Activated CD4-positive, alpha-beta T cell treated with anti-CD3 and anti-CD28 coated beads, Interleukin-10, Interleukin-2, amounts not matched to agents 100 ng/mL and 50 ng/mL, durations not matched to agents 16 hours and 8 hours (primary cell): Measurements from ENCODE around the gene SPEG.
A peak's percentile ranks its signal among the peaks of the same experiment; 100 is the strongest.
"Not testable (repeated sequence)": the region's sequence is repeated elsewhere in the genome, so short reads cannot be mapped to it uniquely, and the experiment has no call there.

ENCODE experiments used
- DNase-seq: peaks from one replicate; pipeline ENCODE4 v3.0.0-alpha.2; 2020

Gene SPEG

DNA sequence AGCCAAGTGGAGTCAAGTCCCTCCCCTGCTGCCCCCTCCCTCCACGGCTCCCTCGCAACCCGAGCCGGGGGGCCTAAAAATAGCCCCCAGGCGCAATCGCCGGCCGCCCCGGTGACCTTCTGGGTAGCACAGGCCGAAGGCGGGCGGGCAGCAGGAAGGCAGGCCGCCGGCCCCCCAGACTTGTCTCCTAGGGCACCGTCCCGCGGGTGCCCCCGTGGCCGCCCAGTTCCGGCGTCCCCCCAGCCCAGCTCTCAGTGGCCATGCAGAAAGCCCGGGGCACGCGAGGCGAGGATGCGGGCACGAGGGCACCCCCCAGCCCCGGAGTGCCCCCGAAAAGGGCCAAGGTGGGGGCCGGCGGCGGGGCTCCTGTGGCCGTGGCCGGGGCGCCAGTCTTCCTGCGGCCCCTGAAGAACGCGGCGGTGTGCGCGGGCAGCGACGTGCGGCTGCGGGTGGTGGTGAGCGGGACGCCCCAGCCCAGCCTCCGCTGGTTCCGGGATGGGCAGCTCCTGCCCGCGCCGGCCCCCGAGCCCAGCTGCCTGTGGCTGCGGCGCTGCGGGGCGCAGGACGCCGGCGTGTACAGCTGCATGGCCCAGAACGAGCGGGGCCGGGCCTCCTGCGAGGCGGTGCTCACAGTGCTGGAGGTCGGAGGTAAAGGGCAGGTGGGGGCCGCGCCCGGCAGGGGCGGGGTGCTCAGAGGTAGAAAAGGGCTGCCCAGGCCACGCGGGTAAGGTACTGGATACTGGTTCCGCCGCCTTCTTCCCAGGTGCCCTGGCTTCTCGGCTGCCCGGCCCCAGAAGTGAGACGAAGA lies at the start of gene SPEG:
Gene SPEG (plus strand): TSS at position 126 of the 808 bp plus-strand sequence. CDS start 135 bp downstream, at position 261.
- DNase-seq, result no peak

DNA sequence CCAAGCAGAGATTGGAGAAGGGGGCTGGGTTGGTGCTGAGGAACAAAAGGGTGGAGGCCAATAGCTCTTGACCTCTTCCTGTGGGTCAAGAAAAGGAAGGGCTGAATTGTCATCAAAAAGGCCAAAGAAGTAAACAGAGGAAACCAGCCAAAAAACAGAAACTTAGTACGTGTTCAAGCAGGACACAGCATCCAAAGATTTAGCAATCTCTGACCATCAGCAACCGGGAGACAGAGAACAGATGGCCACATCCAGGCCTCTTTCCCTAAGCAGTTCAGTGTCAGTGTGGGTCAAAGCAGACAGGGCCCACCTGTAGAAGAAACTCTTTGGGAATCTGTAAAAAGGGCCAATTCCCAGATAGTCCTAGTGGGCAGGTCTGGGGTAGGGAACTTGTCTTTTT lies 49.8 kb upstream of the SPEG start:
- DNase-seq, result no peak

DNA sequence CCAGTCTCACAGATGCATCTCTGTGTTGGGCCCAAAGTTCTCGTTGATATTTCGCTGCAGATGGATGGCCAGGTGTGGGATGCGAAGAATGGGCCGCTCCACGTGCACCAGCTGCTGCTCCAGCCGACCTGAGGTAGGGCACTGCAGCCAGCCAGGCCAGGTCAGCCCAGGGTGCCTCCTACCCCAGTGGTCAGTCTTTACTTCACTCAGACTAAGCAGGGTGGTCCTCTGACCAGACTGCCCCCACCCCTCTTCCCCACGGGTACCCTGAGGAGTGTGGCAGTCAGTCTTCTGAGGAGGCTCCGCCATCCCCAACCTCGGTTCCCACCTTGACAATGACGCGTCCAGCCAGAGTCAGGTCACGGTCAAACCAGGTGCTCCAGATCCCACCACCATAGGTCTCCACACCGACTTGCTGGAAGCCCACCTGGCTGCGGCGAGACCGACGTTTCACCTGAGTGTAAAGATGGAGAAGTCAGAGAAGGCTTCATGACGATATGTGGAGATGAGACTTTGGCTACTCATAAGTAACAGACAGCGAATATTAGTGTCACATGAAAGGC lies 48.6 kb upstream of the SPEG start:
- DNase-seq, result no peak

DNA sequence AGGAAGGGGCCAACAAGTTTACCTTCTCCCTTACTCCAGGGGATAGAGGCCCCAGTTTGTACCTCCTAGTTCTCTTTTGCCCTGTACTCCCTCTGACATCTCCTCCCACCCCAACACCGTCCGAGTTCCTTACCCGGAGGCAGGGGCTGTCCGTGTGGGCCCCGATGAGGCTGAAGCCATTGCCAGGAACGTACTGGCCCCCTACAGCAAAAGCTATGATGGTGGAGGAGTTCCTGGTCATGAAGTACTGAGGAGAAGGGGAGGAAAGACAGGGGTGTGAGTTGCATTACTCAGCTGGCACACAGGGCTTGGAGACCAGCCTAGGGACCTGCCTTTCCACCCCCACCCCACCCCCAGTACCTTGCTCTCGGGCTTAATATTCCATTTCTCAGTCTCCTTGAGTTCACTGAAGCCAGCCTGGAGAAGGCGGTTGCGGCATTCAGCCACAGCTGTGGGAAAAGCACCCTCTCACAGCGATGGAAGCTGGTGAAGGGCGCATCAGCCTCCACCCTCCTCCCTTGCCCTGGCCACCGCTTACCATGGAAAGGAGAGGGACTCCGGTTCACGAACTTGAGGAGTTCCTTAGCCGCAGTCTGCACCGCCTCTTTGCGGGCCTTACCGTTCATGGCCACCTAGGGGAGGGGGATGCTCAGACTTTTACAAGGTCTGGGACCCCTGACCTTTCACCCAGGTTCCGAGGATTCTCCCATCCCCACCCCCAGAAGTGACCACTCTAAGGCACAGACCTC lies 47.9 kb upstream of the SPEG start:
- peak; percentile 8 for DNase-seq

DNA sequence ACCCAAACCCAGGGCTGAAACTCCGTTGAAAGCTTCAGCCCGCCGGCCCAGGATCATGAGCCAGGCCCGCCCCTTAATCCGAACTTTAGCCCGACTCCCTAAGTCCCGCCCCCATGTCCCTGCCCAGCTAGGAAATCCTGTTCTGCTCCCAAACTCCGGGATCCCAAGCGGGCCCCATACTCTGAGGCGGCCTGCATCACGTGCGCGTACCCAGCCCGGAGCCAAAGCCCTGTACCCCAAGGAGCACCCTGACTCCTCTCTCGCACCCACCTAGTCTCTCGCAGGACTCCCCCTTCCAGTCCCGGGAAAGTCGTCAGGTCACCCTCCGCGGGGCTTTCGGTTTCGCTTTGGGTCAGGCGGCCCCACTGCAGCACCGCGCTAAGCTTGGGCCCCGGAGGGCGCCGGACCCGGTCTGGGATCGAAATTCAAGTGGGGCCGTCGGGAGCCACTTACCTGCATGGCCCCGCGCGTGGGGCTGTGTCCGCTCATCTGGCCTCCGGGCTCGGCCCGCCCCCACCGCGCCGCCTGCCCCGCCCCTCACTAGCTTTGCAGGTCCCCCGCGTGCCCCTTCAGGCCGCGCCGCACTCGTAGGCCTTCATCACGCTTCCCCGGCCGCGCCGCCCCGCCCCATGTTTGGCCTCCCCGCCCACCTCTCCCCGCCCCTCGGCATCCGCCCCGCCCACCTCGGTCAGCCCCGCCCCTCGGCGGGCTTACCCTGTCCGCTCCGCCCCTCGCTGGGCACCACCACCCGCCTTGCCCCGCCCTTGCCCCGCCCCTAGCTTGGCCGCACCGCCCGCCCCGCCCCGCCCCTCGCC lies 47.1 kb upstream of the SPEG start, which contains the start of gene DNPEP:
Gene DNPEP (minus strand): TSS at position 607 of the 815 bp plus-strand sequence. CDS start 118 bp downstream, at position 489.
- DNase-seq, result peak; percentile 97

DNA sequence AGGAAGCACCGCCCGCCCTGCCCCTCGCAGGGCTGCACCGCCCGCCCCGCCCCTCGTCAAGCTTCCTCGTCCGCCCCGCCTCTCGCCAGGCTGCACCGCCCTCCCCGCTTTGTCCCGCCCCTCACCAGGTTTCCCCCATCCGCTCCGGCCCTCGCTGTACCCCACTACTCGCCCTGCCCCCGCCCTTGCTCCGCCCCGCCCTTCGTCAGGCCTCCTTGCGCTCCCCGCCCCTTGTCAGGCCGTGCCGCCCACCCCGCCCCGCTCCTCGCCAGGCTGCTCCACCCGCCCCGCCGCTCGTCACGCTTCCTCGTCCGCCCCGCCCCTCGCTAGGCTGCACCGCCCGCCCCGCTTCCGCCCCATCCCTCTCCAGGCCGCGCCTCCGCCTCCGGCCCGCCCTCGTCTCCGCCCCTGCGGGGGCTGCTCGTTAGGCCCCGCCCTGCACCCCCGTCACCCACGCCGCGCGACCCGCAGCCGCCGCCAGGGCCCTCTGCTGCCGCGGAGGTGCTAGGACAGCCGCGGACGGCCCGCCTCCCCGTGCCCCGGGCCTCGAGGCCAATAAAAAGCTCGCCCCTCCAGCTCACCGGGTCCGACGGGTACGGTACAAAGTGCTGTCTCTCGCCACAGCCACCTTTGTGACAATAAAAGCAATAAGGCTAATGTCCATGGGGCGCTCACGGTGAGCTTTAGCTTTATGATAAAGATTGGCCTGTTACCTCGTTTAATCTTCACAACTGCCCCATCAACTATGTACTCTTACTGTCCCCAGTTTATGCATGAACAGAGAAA lies 46.3 kb upstream of the SPEG start:
- DNase-seq, result peak; percentile 98

DNA sequence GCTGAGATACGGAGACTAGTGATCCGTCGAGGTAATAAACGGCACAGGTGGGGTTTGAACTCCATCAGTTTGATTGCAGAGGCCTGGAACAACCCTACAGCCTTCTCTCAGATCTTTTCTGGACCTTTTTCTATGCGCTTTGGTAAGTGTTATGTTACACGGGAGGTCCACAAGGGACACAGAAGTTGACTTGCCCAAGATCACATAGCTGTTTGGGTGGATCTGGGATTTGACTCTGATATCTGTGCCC lies 45.8 kb upstream of the SPEG start:
- DNase-seq, result no peak

DNA sequence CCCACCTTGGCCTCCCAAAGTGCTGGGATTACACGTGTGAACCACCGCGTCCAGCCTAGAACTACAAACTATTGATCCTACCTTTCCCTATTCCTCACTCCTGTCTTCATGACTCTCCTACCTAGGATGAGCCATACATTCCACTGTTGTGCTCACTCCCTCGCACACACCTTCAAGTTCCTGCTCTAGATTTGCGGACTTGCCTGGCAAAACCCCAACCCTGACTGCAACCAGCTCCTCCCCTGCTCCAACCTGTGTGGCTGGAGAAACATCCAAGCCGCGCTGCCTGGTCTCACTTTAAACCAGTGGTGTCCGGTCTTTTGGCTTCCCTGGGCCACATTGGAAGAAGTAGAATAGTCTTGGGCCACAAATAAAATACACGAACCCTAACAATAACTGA lies 41.9 kb upstream of the SPEG start:
- DNase-seq, result no peak

DNA sequence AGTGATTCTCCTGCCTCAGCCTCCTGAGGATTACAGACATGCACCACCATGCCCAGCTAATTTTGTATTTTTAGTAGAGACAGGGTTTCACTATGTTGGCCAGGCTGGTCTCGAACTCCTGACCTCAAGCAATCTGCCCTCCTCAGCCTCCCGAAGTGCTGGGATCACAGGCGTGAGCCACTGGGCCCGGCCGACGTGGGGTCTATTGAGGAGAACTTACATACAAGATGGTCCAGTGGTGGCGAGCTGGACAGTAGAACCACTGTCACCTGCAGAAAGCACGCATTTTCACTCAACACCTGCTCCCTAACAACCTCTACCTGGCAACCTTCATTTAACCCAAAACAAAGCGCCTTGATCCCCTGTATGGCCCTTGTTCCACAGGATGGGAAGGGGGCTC lies 39.6 kb upstream of the SPEG start:
- DNase-seq, result not testable (repeated sequence)

DNA sequence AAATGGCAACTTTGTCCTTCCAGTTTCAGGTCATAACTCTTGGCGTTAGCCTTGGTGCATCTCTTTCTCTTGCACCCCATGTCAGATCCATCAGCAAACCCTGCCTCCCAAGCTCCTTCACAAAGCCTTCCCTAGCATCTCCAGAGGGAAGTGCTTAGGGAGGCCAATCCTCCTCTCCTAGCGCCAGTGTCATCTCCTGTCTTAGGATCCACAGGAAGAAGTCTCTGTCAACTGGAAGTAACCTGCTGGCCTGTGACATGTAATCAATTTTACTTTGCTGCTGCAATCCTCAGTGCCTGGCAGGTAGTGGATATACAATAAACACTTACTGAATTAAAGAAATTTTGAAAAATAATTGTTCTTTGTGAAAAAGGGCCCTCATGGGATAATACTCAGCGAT lies 39.0 kb upstream of the SPEG start:
- DNase-seq, result no peak

DNA sequence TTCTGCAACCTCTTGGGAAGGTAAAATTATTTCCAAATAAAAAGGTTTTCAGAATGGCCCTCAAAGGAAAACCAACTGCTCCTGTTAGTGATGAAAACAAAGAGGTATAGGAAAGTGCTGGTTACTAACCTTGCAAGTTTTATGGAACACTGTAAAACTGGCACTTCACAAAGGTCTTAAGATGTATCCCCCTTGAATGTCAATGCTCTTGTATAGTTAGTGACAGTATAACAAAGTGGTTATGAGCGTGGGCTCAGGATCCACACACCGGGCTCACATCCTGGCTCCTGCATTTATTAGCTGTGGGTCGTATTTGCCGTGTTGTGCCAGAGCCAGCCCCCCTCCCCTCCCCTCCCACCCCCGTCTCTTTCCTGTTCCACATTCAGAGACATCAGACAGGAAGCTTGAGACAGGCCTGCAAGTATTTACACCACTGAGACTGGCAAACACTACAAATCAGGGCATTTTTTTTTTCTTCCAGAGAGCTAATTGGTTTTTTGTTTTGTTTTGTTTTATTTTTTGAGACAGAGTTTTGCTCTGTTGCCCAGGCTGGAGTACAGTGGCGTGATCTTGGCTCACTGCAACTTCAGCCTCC lies 37.7 kb upstream of the SPEG start:
- DNase-seq, result no peak

DNA sequence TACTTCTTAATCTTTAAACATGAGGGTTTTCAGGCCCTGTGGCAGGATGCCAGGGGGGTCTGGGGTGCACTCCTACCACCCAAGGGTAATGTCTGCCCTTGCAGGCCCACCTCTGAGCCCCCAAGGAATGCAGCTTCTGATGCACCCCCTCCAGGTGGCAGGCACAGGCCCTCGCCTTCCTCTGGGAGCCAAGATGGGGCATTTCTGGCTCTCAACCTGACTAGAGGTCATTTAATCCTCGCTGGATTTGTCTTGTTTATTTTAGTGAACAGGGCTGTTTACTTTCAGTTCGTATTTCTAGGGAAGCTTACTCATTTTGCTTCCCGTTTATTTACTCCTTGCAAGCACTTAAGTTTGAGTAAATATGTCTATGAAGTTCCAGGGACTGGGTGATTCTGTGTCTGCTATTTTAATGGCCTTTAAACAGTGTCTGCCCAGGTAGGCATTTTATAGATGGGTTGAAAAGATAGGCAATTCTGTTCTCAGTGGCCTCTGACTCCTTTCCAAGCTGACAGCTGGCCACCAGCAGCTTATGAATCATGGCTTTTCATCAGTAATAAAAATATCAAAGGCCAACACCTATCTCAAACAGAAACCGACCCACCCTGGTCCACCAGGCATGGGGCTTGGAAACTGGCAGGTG lies 35.8 kb upstream of the SPEG start:
- DNase-seq, result no peak

DNA sequence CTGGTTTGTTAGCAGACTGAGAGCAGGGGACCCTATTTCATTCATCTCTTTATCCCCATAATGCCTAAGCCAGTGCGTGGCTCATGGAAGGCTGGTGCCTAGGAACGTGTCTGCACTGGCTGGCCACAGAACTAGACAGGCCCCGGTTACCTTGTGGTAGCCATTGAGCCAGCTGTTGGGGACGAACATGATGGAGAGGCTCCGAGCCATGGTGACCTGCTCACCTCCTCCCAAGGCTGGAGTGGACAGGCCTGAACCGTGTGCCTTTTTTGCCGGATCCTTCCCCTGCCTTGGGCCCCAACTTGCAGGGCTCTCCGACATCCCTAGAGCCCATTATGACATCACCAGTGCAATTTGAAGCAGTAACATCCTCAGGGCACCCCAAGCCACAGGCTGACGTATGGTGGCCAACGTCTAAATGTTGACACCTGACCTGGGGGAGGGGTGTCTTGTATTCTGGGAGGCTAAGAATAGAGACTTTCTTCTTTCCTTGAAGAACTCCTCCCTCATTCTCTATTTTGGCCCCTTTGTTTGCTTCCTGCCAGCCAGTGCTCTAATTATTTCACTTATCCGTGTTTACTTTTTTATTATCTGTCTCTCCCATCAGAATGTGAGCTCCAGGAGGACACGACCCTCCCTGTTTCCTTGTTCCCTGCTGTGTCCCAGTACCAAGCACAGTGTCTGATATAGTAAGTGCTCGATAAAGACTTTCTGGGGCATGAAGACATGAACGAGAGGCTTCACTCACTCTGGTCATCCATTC lies 34.7 kb upstream of the SPEG start:
- DNase-seq, result no peak

DNA sequence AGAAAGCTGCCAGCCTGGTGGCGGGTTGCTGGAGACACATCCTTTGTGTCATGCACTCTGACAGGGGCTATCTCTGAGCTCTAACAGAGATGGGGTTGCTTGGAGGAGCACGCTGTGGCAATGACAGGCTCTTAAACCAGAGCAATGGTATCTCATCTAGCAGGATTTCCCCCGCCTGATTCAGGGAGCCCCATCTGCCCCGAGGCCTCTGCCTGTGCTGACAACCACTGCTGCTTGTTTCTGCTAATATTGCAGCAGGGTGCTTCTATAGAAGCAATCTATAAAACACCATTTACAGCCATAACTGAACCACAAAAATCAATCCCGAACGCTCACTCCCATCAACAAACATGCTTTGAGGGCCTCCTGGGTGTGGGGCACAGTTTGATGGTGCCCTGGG lies 34.1 kb upstream of the SPEG start:
- no peak for DNase-seq

DNA sequence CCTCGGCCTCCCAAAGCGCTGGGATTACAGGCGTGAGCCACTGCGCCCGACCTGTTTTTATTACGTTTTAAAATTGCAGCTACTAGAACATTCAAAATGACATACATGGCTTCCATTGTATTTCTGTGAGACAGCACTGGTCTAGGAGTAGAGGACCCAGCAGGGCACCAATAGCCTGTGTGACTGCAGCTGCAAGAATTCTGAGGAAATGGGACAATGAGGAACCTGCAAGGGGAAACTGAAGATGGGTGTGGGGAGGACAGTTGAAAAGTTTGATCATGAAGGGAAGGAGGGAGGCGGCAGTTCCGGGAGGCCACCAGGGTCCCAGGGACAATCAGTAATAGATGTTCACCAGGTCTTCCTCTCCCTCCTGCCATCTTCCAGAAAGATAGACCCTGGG lies 33.0 kb upstream of the SPEG start:
- no peak for DNase-seq

DNA sequence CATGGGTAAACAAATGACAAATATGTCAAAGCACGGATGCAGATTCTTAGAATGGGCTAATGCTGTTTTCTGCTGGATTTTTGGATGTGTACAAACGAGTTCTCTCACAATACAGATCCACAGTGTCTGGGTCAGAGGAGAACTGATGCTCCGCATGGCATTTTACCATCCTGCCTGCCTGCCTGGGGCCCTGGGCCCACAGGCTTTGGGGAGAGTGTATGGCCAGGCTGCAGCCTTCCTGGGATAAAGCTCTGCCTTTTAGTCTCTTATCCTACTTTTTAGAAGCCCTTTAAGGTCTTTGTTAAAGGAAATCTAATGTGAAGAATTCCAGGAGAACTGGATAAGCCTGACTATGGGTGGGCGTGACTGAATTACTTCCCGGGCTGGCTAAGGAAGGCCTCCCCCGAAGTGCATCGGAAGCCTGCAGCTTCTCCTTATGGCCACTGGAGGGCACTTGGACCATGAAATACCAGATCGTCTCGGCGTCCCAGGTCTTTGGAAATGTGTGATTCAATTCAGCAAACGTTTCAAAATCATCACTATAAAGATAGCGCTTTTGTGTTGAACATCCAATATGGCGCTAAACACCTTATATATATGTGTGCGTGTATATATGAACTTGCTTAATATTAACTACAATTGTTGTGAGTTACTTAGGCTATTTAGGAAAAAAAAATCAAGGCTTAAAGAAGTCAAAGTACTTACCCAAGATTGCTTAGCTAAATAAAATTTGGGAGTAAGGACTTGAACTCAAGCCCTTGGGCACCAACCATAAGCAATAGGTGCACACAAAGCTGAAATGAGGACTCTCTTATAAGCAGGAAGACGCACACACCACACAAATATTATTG lies 31.8 kb upstream of the SPEG start:
- DNase-seq, result peak; percentile 72

DNA sequence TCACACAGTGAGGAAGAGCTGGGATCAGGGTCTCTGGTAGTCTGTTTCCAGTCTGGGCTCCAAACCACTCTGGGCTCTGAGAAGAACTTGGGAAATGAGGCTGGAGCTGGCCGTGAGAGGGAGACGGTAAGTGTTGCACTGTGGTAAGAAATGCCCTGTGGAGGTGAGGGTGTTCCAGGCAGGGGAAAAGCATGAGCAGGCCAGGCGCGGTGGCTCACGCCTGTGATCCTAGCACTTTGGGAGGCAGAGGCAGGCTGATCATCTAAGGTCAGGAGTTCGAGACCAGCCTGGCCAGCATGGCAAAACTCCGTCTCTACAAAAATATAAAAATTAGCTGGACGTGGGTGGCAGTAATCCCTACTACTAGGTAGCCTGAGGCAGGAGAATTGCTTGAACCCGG lies 30.8 kb upstream of the SPEG start:
- no peak for DNase-seq

DNA sequence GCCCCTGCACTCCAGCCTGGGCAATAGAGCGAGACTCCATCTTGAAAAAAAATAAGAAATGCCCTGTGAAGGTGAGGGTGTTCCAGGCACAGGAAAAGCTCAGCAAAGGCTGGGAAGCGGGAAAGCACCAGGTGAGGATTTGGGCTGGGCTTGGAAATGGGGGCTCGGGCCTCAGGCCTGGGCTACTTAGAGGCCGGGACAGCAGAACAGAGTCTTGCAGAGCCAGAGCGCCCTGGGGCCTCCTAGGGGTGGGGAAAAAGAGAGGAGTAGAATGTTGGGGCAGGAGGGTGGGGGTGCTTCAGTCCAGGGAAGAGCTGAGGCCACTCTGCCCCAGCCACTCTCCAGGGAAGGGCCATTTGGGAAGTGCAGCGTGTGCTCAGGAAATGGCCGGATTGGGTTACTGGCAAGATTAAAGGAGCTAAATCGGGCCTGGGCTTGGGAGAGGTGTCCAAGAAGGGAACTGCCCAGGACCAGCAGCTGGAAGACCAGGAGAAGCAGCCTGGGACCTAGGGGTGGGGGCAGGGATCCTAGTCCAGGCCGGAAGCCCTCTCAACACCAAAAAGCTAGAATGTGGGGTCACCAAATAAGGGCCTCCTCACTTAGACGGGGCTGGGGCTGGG lies 30.2 kb upstream of the SPEG start:
- DNase-seq, result no peak

DNA sequence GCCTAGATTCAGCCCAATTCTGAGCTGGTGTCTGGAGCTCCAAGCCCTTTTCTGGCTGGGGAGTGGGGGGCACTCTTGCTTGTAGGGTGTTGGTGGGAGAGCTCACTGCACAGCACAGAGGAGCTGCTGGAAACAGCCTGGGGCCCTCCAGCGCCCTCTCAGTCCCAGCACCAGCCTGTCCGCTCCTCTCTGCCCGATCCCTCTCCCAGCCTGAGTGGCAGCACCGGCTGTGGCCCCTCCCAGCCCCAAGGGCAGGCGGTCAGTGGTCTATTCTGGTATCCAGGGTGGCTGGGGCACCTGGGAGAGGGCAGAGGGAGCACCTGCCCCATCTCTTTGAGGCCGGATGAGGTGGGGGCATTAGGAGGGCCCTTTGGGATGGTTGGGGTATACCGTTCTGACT lies 29.7 kb upstream of the SPEG start:
- DNase-seq, result no peak
